Keratinocyte (primary cell): ENCODE measurements around the gene BCL2L12. TPM values are rescaled to one million over a fixed set of nuclear protein-coding genes. Genes with fewer than 3 reads are reported as not detected.

Experiments used
- DNase-seq: peaks from one replicate; pipeline ENCODE4 v3.0.0-alpha.2; 2011; ENCODE audit warnings: low read depth, missing footprints, low spot score
- FAIRE-seq: peaks from 2 replicates; lab custom pipeline; 2011; peaks lifted over from hg19 to GRCh38; lab: Jason Lieb, UNC
- H2AFZ ChIP-seq: 2 replicates; pipeline ENCODE4 v1.6.0; 2012; ENCODE audit warnings: low read length, control low read depth, inconsistent platforms; ENCODE audit not compliant: control insufficient read depth
- H3K27ac ChIP-seq: 2 replicates; pipeline ENCODE4 v1.5.1; 2011; ENCODE audit warnings: low read length; ENCODE audit not compliant: control insufficient read depth, insufficient read depth
- H3K27me3 ChIP-seq: 3 replicates; pipeline ENCODE4 v1.6.0; 2011; ENCODE audit warnings: low read length; ENCODE audit not compliant: control insufficient read depth, insufficient read depth; ENCODE audit errors: extremely low read depth
- H3K36me3 ChIP-seq, 2 experiments: 2 replicates in 1 of 2; 3 replicates in 1 of 2; pipeline ENCODE4 v1.5.1; 2011; ENCODE audit warnings: low read length in 2 of 2, mild to moderate bottlenecking in 1 of 2; ENCODE audit not compliant: control insufficient read depth in 2 of 2, insufficient read depth in 2 of 2; ENCODE audit errors: extremely low read depth in 1 of 2
- H3K4me1 ChIP-seq: 3 replicates; pipeline ENCODE4 v1.5.1; 2011; ENCODE audit warnings: low read length; ENCODE audit not compliant: control insufficient read depth, insufficient read depth; ENCODE audit errors: extremely low read depth
- H3K4me2 ChIP-seq: 3 replicates; pipeline ENCODE4 v1.6.0; 2011; ENCODE audit warnings: low read depth, low read length; ENCODE audit not compliant: control insufficient read depth, insufficient read depth; ENCODE audit errors: extremely low read depth
- H3K4me3 ChIP-seq, 3 experiments: fragments of 200-600 bp in 1 of 3; sonication (generic) in 1 of 3; 2 replicates in 2 of 3; 3 replicates in 1 of 3; pipeline ENCODE4 v1.5.1; 2011 to 2016; ENCODE audit warnings: low read length in 3 of 3, mild to moderate bottlenecking in 3 of 3, control low read depth in 2 of 3, inconsistent platforms in 1 of 3, low read depth in 1 of 3, mixed read lengths in 1 of 3, mixed run types in 1 of 3, moderate library complexity in 1 of 3; ENCODE audit not compliant: control insufficient read depth in 2 of 3, insufficient read depth in 2 of 3; ENCODE audit errors: extremely low read depth in 1 of 3
- H3K79me2 ChIP-seq: 2 replicates; pipeline ENCODE4 v1.6.0; 2012; ENCODE audit warnings: low read length; ENCODE audit not compliant: control insufficient read depth, insufficient read depth
- H3K9ac ChIP-seq: 3 replicates; pipeline ENCODE4 v1.6.0; 2011; ENCODE audit warnings: low read length; ENCODE audit not compliant: control insufficient read depth, insufficient read depth; ENCODE audit errors: extremely low read depth
- H3K9me1 ChIP-seq: 3 replicates; pipeline ENCODE4 v1.6.0; 2011; ENCODE audit warnings: low read length; ENCODE audit not compliant: control insufficient read depth, insufficient read depth; ENCODE audit errors: extremely low read depth
- H3K9me3 ChIP-seq: 2 replicates; pipeline ENCODE4 v1.5.1; 2012; ENCODE audit warnings: low read depth, low read length; ENCODE audit not compliant: control insufficient read depth
- H4K20me1 ChIP-seq: 3 replicates; pipeline ENCODE4 v1.6.0; 2011; ENCODE audit warnings: low read length; ENCODE audit not compliant: control insufficient read depth, insufficient read depth; ENCODE audit errors: extremely low read depth
- EZH2 ChIP-seq: IDR thresholded peaks from one replicate; pipeline ENCODE4 v1.6.1; 2012; ENCODE audit warnings: inconsistent platforms, mild to moderate bottlenecking, low read length, moderate library complexity
- dilution Hi-C: fragments of 300-500 bp; cut with MboI; formaldehyde crosslinking; loops from one replicate; pipeline ENCODE4 v1.7.0; 2020; ENCODE audit warnings: low sequenced_read_pairs; ENCODE audit not compliant: extremely low pct_ligation_motif_present
- polyA plus RNA-seq, 5 experiments: library from polyadenylated mRNA; depleted of rRNA in 3 of 5; stranded (reverse) in 3 of 5; stranded (forward) in 1 of 5; unstranded in 1 of 5; fragments of >200 nt; gene quantifications; 1 replicate in 1 of 5; 2 replicates in 3 of 5; 3 replicates in 1 of 5; pipeline versions ENCODE4 v1.2.1 to v1.2.3, GENCODE V29; 2011 to 2012; ENCODE audit warnings: missing spikeins in 2 of 5, low read depth in 1 of 5, low replicate concordance in 1 of 5
- TF ChIP-seq, protein P1 (sequence below), 3 experiments: IDR thresholded peaks in 1 of 3; conservative IDR thresholded peaks in 1 of 3; optimal IDR thresholded peaks in 1 of 3; 2 replicates in 2 of 3; 3 replicates in 1 of 3; pipeline versions ENCODE3 to v1.5.1; 2011; ENCODE audit warnings: low read length in 3 of 3, mild to moderate bottlenecking in 3 of 3, moderate library complexity in 2 of 3, control low read depth in 1 of 3, inconsistent platforms in 1 of 3; ENCODE audit not compliant: insufficient read depth in 2 of 3; ENCODE audit errors: extremely low read depth in 1 of 3

BCL2L12 gene
- polyA plus RNA-seq, 1 donor (not counting 4 experiments of a cell fraction or from before 2014, with no cell fraction given): 14.8 TPM

DNA sequence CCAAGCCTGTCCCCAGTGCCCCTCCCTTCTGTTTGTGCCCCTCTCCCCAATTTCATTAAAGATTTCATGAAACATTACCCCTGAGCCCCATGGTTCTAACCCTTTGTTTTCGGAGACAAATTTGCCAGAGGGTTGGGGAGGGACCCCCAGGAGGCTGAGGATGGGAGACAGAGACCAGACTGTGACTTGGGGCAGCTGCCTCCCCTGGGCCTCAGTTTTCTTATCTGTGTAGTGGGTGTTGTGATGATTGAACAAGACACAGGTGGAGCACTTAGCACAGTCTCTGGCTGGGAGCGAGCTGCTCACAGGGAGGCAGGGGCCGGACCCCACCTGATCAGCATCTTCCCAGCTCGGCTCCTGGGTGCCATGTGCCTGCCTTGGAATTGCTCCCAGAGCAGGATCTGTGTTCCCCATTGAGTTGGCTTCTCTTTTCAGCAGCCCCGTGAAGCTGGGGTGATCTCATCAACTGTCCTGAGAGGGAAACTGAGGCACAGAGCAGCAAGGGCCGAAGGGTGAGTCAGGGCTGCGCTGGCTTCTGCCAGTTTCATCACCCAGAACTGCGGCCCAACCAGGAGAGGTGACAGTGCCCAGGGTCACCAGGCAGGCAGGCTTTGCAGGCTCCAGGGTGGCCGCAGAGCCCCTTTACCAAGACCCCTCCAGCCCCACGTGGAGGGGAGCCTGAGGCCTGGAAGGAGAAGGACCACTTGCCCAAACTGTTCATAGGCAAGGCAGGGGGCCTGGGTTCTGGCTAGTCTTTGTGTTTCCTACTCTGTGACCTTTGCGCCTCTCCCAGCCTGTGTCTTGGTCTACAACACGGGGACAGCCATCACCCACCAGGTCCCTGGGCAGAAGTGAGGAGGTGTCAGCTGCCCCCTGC is 6.9 kb upstream of the BCL2L12 start:
- Histone ChIP-seq H3K27me3 (no peaks in the 10 kb centered on the region), H3K4me1 (peaks cover 7% of the 10 kb centered on the region), H3K79me2 (peaks cover 18% of the 10 kb centered on the region), H2AFZ (no peak overlapping the region), H3K4me3 (no peak overlapping the region), H4K20me1 (peaks cover 9% of the 10 kb centered on the region), H3K9me3 (no peaks in the 10 kb centered on the region), H3K9me1 (no peaks in the 10 kb centered on the region), H3K9ac (no peak overlapping the region), H3K27ac (no peak overlapping the region), H3K4me2 (no peak overlapping the region), H3K36me3 (peaks cover 50 to 53% of the 10 kb centered on the region in 2 experiments)
- dilution Hi-C loops: no loop called here
- no peak for TF ChIP-seq EZH2
- TF ChIP-seq, protein P1, sequence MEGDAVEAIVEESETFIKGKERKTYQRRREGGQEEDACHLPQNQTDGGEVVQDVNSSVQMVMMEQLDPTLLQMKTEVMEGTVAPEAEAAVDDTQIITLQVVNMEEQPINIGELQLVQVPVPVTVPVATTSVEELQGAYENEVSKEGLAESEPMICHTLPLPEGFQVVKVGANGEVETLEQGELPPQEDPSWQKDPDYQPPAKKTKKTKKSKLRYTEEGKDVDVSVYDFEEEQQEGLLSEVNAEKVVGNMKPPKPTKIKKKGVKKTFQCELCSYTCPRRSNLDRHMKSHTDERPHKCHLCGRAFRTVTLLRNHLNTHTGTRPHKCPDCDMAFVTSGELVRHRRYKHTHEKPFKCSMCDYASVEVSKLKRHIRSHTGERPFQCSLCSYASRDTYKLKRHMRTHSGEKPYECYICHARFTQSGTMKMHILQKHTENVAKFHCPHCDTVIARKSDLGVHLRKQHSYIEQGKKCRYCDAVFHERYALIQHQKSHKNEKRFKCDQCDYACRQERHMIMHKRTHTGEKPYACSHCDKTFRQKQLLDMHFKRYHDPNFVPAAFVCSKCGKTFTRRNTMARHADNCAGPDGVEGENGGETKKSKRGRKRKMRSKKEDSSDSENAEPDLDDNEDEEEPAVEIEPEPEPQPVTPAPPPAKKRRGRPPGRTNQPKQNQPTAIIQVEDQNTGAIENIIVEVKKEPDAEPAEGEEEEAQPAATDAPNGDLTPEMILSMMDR (optimal IDR thresholded peaks at IDR 0.05 in 1 of 3, IDR thresholded peaks at IDR 0.05 in 1 of 3, conservative IDR thresholded peaks at IDR 0.05 in 1 of 3; ENCODE audit: extremely low read depth in 1 of 3, insufficient read depth in 2 of 3, low read length in 3 of 3): no peak
- DNase-seq (no peak), FAIRE-seq (no peak)

DNA sequence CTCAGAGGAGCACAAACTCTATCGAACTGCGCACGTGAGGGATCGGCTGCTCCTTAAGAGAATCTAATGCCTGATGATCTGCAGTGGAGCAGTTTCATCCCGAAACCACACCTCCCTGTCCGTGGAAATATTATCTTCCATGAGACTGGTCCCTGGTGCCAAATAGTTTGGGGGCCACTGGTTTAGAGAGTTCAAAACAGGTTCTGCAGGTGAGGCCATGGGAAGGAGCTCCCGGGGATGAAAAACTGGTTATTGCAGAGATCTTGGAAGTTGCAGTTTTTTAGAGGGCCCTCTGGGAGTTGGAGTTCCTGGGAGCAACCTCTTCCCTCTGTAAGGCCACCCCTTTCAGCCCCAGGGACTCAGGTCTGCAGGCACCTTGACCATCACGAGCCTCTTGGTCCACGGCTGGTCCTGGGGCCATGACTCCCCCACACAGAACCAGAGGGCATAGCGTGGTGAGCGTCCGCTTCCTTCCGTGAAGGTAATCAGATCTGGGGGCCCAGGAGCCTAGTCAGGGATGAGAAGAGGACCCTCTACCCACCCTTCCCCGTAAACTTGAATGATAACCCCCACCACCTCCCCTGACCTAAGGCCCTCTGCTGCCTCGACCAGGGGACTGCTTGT is 5.3 kb upstream of the BCL2L12 start:
- H3K36me3 ChIP-seq: peaks cover 44 to 45% of the 10 kb centered on the region in 2 experiments
- no peak for TF ChIP-seq EZH2
- TF ChIP-seq, protein P1 (optimal IDR thresholded peaks at IDR 0.05 in 1 of 3, IDR thresholded peaks at IDR 0.05 in 1 of 3, conservative IDR thresholded peaks at IDR 0.05 in 1 of 3; ENCODE audit: extremely low read depth in 1 of 3, insufficient read depth in 2 of 3, low read length in 3 of 3): no peak
- DNase-seq (no peak), FAIRE-seq (no peak)
- H3K9me3 ChIP-seq: no peaks in the 10 kb centered on the region
- no peak overlapping the region for H2AFZ ChIP-seq
- H3K4me2 ChIP-seq: no peak overlapping the region
- H3K79me2 ChIP-seq: peaks cover 20% of the 10 kb centered on the region
- H3K27me3 ChIP-seq: no peaks in the 10 kb centered on the region
- no peak overlapping the region for H3K4me3 ChIP-seq
- peaks cover 13% of the 10 kb centered on the region for H4K20me1 ChIP-seq
- no peak overlapping the region for H3K27ac ChIP-seq
- H3K4me1 ChIP-seq: peaks cover 12% of the 10 kb centered on the region
- no peaks in the 10 kb centered on the region for H3K9me1 ChIP-seq
- dilution Hi-C loops: no loop called here
- H3K9ac ChIP-seq: no peak overlapping the region
